Fibroblast of mammary gland (primary cell): ENCODE data around the gene SFRP5.

ENCODE experiments used
- DNase-seq: peaks from one replicate; pipeline ENCODE4 v3.0.0-alpha.2; 2010; ENCODE audit warnings: low read depth
- H3K4me3 ChIP-seq: 2 replicates; pipeline ENCODE4 v1.5.1; 2011; ENCODE audit warnings: low read depth, mild to moderate bottlenecking, low read length, moderate library complexity; ENCODE audit not compliant: control insufficient read depth
- TF ChIP-seq, protein P1 (sequence below): conservative IDR thresholded peaks from 2 replicates; pipeline ENCODE4 v1.5.1; 2011; ENCODE audit warnings: low read depth, low read length, inconsistent platforms; ENCODE audit not compliant: control insufficient read depth, insufficient read depth

SFRP5 gene

DNA sequence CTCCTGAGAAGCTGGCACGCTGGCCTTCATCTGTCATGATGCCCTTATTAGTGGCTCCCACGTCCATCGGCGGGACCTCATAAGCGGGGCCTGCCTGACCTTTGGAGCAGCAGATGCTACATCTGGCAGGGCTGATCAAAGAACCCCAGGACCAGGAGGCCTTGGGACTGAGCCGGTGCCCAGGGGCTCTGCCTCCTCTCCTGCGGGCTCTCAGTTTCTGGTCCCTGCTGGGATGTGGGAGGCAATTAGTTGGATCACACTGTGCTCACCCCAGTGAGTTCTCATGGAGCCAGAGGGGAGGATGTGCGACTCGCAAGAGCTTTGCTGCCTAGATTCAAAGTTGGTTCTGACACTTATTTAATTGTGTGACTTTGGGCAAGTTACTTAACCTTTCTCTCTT lies 28.7 kb upstream of the SFRP5 start:
- DNase-seq = no peak
- H3K4me3 ChIP-seq = no peak overlapping the region
- TF ChIP-seq, protein P1, sequence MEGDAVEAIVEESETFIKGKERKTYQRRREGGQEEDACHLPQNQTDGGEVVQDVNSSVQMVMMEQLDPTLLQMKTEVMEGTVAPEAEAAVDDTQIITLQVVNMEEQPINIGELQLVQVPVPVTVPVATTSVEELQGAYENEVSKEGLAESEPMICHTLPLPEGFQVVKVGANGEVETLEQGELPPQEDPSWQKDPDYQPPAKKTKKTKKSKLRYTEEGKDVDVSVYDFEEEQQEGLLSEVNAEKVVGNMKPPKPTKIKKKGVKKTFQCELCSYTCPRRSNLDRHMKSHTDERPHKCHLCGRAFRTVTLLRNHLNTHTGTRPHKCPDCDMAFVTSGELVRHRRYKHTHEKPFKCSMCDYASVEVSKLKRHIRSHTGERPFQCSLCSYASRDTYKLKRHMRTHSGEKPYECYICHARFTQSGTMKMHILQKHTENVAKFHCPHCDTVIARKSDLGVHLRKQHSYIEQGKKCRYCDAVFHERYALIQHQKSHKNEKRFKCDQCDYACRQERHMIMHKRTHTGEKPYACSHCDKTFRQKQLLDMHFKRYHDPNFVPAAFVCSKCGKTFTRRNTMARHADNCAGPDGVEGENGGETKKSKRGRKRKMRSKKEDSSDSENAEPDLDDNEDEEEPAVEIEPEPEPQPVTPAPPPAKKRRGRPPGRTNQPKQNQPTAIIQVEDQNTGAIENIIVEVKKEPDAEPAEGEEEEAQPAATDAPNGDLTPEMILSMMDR = no peak

DNA sequence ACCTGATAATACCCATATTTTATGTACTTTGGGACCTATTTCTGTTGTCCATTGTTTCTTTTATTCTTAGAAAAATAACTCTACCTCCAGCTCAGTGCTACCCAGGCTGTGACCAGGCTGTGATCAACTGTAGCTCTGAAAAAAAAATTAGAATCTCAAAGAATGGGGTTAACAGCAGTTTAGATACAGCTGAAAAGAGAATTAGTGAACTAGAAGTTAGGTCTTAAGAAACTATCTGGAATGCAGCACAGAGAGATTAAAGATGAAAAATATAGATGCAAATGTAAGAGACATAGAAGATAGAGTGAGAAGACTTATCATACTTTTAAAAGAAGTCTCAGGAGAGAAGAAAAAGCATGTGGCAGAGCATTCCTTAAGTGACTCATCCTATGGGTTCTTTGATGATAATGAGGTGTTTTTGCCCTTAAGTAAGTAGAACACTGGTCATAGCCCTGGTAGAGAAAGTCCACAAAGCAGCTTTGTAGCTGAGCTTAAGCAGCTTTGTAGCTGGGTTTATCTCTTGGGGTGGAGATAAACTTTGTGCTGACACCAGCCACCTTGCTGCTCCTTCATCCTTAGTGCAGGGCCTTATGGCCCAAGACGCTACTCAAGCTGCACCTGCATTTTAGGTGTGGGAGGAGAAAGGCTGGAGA lies 27.3 kb upstream of the SFRP5 start:
- no peak for DNase-seq
- TF ChIP-seq, protein P1 = no peak
- H3K4me3 ChIP-seq = no peak overlapping the region

DNA sequence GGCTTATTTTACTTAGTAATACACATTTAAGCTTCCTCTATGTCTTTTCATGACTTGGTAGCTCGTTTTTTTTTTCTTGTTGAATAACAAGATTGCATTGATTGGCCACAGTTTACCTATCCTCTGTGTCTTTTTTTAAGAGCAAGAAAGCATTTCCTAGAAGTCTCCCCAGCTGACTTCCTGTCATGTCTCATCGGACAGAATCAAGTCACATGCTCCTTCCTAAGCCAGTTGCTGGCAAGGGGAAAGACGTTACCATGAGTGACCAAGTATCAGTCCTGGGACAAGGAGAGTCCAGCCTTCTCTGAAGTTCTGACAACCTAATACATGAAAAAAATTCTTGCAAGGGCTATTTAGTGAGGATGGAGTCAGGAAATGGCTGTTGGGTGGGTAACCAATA lies 24.9 kb upstream of the SFRP5 start:
- no peak overlapping the region for H3K4me3 ChIP-seq
- TF ChIP-seq, protein P1 = no peak
- no peak for DNase-seq

DNA sequence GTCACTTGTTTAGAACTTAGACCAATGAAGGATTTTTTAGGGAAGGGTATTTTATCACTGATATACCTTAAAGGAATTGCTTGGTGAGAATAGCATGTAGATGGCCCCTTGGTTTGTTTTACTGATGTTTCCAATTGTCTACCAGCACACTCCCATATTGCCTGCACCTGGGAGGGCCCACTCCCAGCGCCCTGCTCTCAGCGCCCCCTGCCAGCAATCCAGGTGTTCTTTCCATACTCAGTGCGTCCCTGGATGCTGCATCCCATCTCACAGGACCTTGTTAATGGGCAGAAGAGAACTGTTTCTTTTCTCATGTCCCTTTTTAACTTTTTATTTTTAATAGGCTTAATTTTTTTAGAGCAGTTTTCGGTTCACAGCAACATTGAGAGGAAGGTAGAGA lies 24.1 kb upstream of the SFRP5 start:
- TF ChIP-seq, protein P1 = no peak
- no peak for DNase-seq
- H3K4me3 ChIP-seq = no peak overlapping the region

DNA sequence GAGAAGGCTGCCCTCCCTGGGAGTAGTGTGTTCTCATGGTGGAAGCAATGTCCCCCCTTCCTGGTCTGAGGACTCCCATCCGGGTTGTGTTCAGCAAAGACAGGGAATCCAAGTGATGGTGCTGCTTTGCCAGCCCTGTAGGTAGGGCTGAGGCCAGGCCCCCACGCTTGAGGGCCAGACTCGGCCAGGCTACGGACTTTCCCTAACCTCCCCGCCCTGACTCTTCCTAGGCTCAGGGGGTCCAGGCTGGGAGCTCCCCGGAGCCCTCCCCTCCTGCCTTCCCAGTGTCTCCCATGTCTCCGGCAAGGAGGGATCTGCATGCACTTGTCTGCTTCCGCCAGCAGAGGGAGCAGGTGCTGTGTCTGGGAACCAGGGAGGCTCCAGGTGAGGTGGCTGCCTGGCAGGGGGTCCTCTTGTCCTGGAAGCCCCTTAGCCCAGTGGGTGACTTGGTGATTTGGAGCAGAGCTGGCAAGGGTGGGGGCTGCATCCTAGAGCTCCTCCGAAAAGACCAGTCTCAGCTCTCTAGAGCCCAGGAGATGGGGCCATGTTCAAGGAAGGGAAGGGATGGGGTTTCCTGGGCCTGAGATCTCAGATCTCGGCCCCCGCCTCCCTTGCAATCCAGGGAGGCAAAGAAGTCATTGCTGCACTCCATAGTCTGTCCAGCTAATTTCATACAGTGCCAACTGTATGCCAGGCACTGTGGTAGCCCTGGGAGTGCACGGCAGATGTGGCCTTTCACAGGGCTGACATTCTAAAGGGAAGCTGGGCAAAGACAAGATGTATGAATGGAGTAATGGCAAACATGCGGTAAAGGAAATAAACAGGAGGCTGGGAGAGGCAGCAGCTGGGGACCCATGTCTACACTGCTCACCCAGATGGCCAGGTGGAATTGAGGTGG lies 20.3 kb upstream of the SFRP5 start:
- H3K4me3 ChIP-seq = no peak overlapping the region
- TF ChIP-seq, protein P1 = peak; percentile 88
- peak; percentile 47 for DNase-seq

DNA sequence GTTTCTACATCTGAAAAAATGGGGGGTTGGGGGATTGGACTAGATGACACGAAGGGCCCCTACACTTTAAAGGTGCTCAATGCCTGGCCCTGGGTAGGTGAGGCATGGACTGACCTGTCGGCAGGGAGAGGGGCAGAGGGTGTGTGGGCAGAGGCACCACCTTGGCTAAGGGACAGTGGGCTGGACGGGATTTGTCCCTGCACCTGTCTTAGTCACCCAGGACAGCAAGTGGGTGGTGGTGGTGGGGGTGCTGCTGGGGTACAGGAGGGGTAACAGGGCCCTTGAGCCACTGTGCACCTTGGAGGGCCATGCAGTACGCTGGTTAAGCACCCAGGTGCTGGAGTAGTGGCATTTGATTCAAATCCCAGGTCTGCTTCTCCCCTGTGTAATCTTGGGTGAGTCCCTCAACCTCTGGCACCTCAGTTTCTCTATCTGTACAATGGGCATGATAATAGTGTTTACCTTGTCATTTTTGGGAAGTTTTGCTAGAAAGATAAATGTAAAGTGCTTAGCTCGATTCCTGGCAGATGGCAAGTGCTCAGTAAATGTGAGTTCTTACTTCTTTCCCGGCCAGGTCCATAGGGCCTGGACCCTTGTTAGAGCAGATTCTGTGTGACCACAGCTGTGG lies 18.1 kb upstream of the SFRP5 start:
- no peak overlapping the region for H3K4me3 ChIP-seq
- TF ChIP-seq, protein P1 = no peak
- no peak for DNase-seq
